NOMO-1 treated with DMSO at 0.1 percent for 48 hours (cell line): ENCODE results near the gene MYG1.
"Not testable (repeated sequence)": the region's sequence is repeated elsewhere in the genome, so short reads cannot be mapped to it uniquely, and the experiment has no call there.

Experiments used
- DNase-seq: peaks from one replicate; lab custom pipeline; 2025; ENCODE audit not compliant: unreplicated experiment; lab: John Stamatoyannopoulos, UW

Gene MYG1

DNA sequence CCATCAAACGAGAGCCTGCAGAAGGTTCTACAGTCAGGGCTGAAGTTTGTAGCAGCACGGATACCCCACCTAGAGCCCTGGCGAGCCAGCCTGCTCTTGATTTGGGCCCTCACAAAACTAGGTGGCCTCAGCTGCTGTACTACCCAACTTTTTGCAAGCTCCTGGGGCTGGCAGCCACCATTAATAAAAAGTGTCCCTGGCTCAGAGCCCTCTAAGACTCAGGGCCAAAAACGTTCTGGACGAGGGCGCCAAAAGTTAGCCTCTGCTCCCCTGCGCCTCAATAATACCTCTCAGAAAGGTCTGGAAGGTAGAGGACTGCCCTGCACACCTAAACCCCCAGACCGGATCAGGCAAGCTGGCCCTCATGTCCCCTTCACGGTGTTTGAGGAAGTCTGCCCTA is 13.0 kb upstream of the MYG1 start:
- no peak for DNase-seq

DNA sequence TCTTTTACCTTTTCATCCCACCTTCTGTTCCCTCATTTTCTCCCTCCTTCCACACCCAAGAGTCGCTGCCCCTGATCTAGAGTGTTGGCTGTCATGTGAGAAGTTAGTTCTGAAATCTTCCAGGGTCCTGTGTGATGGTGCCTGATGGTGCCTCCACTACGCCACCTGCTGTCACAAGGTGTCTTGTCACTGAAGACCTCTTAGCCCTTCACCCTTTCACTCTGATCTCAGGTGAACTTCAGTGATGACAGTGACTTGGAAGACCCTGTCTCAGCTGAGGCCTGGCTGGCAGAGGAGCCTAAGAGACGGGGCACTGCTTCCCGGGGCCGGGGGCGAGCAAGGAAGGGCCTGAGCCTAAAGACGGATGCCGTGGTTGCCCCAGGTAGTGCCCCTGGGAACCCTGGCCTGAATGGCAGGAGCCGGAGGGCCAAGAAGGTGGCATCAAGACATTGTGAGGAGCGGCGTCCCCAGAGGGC is 11.7 kb upstream of the MYG1 start:
- peak; percentile 34 for DNase-seq

DNA sequence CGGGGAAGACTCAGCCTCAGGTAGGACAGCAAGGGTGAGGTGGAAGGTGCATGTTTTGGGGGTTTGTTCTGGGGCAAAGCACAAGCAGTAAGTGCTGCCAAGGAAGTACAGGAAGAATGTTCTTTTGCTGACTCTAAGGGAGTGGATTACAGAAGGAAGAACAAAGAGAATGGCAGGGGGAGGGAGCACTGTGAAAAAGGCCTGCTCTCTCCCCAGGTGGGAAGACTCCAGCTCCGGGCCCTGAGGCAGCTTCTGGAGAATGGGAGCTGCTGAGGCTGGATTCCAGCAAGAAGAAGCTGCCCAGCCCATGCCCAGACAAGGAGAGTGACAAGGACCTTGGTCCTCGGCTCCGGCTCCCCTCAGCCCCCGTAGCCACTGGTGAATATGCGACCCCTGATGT is 11.2 kb upstream of the MYG1 start:
- no peak for DNase-seq

DNA sequence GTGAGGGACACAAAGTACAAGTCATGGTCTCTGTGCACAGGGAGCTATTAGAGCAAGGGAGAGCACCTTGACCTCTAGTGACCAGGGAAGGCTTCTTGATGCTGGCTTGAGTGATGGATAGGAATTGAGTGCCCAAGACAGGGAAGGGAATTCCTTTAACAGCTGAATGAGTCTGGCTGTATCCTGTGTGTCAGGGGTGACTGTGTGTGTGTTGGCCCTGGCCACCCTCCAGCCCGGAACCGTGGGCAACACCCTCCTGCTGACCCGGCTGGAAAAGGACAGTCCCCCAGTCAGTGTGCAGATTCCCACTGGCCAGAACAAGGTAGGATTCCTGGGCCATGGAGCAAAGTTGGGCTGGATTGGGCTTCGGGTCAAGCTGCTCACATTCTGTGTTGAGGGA is 9.6 kb upstream of the MYG1 start:
- no peak for DNase-seq

DNA sequence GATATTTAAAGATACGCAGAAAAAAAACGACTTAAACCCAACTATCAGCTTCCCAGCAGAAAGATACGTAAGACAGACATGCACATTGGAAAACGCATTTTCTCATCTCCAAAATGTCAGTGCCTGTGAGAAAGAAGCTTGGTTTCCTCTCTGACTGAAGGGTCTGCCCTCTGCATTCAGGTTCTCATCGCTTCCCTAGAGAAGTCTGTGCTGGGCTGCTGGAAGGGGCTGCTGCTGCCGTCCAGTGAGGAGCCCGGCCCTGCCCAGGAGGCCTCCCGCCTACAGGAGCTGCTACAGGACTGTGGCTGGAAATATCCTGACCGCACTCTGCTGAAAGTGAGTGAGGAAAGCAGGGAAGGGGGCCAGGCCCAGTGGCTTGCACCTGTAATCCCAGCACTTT is 8.8 kb upstream of the MYG1 start:
- no peak for DNase-seq

DNA sequence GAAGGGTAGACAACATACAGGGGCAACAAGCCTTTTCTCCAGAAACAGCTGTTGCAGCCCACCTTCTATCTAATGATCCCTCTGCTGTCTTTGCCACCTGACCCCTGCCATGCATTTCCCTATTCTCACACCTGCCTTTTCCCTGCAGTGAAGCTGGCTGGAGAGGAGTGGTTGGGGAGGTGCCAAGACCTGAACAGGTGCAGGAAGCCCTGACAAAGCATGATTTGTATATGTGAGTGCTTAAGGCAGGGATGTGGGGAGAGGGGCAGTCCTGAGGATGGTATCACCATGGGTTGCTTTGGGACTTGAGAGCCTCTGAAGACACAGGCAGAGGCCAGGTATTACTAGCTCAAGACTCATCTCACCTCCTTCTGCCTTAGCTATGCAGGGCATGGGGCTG is 7.1 kb upstream of the MYG1 start:
- DNase-seq, result no peak

DNA sequence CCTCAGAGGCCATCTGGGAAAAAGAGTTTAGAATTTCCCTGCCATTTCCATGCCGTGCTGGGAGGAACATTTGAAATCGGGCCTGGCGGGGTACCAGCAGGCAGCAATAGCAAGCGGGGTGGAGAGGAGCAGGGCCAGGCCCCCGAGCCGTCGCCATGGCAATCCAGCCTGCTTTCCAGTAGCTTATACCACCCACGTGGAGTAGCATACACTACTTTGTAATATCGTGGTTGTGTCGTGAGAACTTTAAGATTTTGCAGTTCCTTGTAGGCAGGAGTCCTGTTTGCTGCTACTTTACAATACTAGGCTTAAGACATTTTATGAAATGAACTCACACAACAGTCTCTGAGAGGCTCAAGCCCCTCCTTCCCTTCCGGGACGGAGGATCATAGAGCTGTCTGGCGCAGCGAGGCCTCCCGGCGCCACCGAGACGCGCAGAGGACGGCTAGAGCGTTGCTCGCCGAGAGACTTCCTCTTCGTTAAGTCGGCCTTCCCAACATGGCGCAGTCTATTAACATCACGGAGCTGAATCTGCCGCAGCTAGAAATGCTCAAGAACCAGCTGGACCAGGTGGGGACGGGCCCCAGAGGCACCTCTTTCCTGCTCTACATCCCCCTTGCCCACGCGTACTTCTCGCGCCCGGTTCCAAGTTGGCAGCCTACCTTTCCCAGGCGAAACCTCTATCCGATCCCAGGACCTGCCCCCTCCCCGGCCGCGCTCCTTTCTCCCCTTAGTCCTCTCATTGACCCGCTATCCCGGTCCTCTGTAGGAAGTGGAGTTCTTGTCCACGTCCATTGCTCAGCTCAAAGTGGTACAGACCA is 4.2 kb upstream of the MYG1 start, which contains the start of gene PFDN5:
PFDN5 (plus strand) TSS at position 473 of the 821 bp plus-strand sequence; CDS start at position 499, 26 bp downstream.
- DNase-seq, result peak; percentile 86

DNA sequence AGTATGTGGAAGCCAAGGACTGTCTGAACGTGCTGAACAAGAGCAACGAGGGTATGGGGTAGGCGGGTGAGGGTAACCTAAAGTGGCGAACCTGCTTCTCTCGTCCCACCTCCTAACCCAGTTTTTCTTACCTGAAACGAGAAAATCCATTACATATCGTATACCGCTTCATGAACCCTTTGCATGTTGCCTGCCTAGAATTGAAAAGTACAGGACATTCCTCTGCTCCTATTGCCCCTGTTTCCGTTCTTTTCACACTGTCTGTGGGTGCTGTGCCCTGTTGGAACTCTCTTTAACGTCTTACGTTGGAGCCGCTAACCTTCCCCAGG is 3.6 kb upstream of the MYG1 start:
- no peak for DNase-seq

DNA sequence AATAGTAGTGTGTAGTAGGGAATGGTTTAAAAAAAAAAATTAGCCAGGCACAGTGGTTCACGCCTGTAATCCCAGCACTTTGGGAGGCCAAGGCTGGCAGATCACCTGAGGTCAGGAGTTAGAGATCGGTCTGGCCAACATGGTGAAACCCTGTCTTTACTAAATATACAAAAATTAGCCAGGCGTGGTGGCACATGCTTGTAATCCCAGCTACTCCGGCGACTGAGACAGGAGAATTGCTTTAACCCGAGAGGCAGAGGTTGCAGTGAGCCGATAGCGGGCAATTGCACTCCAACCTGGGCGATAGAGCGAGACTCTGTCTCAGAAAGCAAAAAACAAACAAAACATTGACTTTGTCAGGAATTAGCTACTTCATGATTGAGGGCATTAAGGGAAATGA is 2.4 kb upstream of the MYG1 start:
- DNase-seq, result not testable (repeated sequence)

DNA sequence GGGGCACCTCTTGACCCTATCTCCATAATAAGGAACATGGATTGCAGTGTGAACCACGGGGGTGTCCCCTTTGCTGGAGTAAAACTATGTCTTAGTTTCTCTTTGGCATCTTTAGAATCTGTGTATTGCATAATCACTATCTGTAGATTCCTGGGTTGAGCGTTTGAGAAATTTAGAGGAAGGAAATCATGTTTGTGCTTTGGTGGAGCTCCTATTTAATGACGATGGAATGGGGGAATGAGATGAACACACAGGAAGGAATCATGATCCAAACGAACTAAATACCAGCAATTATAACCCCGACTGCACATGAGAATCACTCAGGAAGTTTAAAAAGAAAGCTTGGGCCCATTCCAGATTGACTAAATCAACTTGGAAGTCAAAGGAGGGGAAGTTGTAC is 1.3 kb upstream of the MYG1 start:
- peak; percentile 63 for DNase-seq

DNA sequence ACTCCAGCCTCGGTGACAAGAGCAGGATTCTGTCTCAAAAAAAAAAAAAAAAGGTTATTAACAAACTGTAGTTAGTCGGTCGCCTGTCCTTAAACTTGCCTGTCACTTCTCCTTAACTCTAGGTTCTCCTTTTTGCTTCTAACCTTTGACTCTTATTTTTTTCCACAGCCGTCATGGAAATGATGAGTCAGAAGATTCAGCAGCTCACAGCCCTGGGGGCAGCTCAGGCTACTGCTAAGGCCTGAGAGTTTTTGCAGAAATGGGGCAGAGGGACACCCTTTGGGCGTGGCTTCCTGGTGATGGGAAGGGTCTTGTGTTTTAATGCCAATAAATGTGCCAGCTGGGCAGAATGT is 418 bp upstream of the MYG1 start:
- peak; percentile 99 for DNase-seq

DNA sequence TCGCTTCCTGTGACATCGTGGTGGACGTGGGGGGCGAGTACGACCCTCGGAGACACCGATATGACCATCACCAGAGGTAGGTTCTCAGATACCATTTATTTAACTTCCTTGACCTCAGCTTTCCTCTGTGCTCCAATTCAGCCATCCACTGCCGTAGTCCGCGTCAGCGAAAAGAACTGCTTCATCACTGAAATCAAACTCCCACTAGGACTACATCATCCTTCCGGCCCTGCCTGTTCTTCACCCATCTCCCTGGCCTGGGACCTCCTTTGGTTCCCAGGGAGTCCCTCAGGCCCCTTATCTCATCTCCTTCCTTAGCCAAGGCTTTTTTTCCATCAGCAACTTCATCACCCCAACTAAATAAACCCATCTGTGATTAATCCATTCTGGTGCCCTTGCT is 692 bp downstream of the MYG1 start:
- no peak for DNase-seq

DNA sequence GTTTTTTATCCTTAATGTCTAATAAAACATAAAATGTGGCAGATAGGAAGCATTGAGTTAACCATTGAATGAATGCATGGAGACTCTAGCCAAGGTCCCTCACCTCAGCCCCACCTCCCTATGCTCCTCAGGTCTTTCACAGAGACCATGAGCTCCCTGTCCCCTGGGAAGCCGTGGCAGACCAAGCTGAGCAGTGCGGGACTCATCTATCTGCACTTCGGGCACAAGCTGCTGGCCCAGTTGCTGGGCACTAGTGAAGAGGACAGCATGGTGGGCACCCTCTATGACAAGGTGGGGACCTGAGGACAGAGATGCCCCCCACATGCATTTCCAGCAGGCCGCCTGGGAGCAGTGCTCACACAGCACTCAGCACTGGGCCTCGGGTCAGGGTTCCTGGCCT is 3.4 kb downstream of the MYG1 start:
- DNase-seq, result no peak

DNA sequence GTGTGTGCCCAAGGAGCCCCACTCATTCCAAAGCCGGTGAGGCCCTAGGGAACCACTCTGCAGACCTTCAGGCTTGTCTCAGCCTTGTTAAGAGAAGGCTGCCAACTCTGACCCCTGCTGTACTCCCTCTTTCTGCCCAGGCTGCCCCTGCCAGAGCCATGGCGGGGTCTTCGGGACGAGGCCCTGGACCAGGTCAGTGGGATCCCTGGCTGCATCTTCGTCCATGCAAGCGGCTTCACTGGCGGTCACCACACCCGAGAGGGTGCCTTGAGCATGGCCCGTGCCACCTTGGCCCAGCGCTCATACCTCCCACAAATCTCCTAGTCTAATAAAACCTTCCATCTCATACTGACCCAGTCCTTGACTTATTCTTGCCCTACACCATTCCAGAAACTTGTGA is 7.3 kb downstream of the MYG1 start:
- no peak for DNase-seq

DNA sequence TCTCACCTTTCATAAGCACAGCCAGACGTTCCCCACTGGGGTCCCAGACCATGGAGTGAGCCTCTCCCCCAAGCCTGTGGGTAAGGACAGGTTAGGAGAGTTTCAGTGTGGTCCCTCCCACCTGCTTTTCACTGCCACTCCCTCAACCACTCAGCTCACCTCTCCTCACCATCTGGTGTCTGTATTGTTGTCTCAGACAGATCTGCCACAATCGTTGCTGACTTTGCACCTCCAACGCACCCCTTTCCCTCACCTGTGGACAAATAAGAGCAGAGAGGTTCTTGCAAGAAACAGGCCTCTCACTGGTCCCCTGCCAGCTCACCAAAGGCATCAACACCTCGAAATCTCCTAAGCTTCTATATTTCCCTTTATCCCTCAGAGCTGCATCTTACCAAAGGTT is 8.8 kb downstream of the MYG1 start:
- no peak for DNase-seq

DNA sequence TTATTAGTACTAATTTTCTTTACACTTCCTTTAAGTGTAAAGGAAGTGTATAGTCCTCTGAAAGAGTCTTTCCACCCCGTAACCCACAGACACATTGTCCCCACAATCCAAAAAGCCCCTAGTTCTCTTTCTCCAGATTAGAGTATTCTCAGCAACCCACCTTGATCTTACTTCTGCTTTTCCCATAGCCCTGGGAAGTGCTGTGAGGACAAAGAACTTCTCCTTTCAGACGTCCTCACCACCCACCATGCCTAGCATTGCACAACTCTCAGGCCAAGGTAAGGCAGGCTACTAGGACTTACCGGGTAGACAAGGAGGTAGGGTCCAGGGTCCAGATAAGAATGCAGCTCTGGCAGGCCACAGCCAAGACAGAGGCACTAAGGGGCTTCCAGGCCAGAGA is 14.5 kb downstream of the MYG1 start:
- peak; percentile 47 for DNase-seq

DNA sequence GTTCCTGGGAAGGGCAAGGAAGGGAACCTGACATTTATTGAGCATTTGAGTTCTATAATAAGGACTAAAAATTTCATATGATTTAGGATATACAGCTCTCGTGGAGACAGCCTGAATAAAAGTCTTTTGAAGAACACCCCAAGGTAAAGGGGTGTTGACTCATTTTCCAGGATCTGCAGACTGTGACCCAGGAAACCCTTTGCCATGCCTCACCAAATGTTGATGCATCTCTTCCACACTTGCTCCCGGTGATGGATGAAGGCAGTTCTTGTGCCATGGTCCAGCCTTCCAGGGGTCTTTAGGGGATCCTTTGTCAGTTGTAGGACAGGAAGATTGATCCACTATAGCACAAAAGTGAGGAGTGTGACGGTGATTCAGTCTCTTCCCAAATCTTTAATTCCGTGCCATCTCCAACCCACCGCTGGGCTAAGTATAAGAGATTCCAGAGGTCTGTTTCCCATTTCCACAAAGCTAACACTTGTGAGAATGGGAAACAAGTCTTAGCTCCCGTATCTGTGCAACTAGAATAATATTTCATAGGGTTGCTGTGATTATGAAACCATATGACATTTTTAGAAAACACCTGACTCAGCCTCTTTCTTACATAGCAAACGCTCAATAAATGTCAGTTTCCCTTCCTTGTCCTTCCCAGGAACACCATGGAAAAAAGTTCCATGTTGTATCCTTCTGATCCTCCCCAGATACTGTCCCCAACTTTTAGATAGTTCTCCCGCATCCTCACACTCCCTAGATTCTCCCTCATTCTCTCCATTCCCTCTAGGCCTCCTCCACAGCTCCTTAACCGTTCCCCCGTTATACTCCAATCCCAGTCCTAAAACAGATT is 21.1 kb downstream of the MYG1 start:
- no peak for DNase-seq

DNA sequence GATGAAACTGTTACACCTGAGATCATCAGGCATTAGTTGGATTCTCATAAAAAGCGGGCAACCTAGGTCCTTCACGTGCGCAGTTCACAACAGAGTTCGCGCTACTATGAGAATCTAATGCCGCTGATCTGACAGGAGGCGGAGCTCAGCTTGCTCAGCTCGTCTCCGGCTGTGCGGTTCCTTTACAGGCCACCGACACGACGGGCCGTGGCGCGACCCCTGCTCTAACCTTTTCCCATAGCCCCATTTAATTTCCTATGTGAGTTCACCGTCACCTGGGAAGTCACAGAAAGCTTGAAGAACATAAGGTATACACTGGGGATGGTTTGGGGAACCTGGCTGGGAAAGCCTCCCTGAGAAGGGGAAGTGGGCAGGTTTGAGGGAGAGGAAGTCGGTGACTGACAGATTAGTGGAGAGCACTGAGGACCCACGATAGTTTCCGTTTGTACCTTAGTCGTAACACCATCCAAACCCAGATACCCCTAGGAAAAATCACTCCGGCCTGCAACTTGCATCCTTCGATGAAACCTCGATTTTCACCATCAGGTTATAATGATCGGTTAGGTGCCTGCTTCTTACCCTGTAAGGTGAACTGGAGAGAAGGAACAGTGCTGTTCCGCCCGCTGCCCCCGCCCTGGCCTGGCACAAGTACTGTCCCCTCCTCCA is 24.8 kb downstream of the MYG1 start:
- DNase-seq, result peak; percentile 64

DNA sequence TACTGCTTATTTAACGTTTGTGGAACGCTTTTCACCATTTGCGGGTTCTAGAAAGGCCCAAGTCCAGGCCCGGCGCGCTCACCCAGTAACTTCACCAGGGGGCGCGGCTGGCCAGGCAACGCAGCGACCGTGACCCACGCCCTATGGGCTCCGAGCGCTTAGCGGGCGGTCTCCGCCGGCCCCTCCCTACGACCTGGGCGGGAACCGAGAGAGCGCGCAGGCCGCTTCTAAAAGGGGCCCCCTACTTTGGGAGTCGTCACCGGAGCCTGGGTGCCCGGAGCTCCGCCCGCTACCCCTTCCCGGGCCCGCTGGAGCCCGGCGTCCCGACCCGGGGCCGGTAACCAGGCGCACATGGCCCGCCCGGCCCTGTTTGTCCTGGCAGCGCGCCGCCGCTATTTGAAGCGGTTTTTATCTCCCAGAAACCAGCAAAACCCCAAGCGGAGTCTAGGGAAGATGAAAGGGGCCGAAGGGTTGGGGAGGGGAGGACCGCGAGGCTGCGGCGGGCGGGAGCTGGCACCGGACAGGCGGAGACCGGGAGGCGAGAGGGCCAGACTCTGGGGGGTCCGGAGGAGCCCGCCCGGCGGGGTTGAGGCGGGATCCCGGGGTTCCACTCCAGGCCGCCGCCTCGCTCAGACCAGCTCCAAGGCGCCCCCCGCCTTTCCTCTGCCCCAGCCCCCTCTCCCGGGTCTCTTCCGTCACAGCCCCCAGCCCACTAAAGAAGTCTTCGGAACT is 25.4 kb downstream of the MYG1 start:
- DNase-seq, result peak; percentile 84

DNA sequence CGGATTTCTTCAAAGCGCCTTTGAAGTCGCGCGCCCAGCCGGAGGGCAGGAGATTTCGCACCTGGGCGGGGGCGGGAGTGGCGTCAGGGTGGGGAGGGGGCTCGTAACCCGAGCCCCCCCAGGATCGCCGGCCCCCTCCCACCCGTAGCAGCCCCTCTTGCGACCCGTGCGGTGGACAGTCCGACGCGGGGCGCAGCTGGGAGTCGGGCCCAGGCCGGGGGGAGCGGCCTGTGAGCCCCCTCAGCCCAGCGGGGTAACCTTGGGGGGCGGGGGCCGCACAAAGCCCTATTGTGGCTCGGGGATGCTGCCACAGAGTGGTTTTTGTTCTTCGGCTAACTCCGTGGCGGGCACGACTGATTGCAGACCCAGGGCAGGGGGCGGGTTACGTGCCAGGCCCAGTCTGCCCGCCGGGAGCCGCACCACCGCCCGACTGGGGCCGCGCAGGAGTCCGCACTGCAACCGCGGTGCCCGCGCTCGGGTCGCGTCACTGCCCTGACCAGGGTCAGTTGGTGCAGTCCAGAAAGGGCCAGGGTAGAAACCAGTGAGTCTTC is 26.1 kb downstream of the MYG1 start:
- no peak for DNase-seq
